ENCODE results near the gene AGFG2. TPM values are rescaled to one million over a fixed set of nuclear protein-coding genes. Genes with fewer than 3 reads are reported as not detected.

Gene AGFG2
- total RNA-seq, 1 donor from 2014 or later = 4.0 TPM

DNA sequence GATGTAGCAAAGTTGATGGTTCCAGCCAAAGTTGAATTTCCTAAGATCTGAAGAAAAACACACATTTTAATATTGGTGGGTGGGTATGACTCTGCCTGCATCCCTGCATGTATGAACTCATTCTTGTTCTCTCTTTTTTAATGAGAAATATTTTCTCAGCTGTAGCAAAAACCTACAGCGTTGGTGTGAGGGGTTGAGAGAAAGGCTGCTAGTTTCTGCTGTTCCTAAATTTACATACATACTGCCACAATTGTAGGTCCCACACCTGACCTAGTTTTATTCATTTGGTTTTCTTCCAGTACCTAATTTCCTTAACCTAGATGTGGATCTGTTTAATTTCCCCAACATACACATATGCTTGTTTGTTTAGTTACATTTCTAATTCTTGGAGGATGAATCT is 4.6 kb downstream of the AGFG2 start:
- no peaks in the 10 kb centered on the region for H3K27me3 ChIP-seq (ENCODE audit: control insufficient read depth, insufficient read depth, low read length)
- H3K36me3 ChIP-seq (ENCODE audit: control insufficient read depth, insufficient read depth, low read length) = no peaks in the 10 kb centered on the region
- TF ChIP-seq, protein P1, sequence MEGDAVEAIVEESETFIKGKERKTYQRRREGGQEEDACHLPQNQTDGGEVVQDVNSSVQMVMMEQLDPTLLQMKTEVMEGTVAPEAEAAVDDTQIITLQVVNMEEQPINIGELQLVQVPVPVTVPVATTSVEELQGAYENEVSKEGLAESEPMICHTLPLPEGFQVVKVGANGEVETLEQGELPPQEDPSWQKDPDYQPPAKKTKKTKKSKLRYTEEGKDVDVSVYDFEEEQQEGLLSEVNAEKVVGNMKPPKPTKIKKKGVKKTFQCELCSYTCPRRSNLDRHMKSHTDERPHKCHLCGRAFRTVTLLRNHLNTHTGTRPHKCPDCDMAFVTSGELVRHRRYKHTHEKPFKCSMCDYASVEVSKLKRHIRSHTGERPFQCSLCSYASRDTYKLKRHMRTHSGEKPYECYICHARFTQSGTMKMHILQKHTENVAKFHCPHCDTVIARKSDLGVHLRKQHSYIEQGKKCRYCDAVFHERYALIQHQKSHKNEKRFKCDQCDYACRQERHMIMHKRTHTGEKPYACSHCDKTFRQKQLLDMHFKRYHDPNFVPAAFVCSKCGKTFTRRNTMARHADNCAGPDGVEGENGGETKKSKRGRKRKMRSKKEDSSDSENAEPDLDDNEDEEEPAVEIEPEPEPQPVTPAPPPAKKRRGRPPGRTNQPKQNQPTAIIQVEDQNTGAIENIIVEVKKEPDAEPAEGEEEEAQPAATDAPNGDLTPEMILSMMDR (IDR thresholded peaks at IDR 0.05; ENCODE audit: insufficient read depth, low read length, poor library complexity, severe bottlenecking) = no peak
- no peak for DNase-seq (ENCODE audit: low read depth)
- no peak overlapping the region for H3K4me3 ChIP-seq (ENCODE audit: low read depth, low read length)

DNA sequence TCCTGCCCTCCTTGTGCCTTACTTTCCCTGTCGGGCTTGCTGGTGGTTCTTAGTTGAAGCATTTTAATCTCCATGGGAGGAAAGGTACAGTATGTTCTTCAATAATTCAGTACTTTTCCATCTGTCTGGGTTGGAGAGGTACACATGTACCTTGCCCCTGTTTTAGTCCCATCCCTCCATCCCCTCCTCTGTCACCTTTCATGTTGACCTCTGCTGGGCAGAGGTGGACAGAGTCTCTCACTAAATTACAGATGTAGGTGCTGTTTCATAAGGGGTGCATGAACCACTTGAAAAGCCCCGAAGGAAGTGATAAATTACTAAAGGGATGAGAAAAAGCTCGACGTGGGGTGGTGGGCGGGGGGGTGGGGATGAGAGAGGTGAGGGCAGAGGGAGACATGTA is 5.4 kb downstream of the AGFG2 start:
- TF ChIP-seq, protein P1 (IDR thresholded peaks at IDR 0.05; ENCODE audit: insufficient read depth, low read length, poor library complexity, severe bottlenecking) = no peak
- no peak overlapping the region for H3K4me3 ChIP-seq (ENCODE audit: low read depth, low read length)
- no peak for DNase-seq (ENCODE audit: low read depth)
- H3K36me3 ChIP-seq (ENCODE audit: control insufficient read depth, insufficient read depth, low read length) = no peaks in the 10 kb centered on the region
- no peaks in the 10 kb centered on the region for H3K27me3 ChIP-seq (ENCODE audit: control insufficient read depth, insufficient read depth, low read length)

DNA sequence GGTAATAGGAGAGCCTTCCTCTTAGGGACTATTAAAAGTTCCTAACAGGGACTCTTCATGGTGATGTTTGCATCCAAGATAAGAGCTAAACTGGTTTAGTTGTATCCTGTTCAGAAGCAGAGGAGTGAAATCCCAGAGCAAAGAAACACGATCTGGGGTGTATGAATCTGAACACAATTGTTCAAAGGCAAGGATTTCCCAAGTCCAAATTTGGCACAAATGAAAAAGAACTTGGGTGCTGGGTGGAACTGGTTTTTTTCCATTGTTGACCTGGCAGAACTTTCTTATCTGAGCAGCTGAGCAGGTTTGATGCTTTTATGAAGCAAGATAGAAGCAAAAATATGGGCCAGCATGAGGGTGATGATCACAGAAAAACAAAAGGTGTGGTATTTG is 6.0 kb downstream of the AGFG2 start:
- DNase-seq (ENCODE audit: low read depth) = no peak
- Histone ChIP-seq H3K27me3 (ENCODE audit: control insufficient read depth, insufficient read depth, low read length) (no peaks in the 10 kb centered on the region), H3K36me3 (ENCODE audit: control insufficient read depth, insufficient read depth, low read length) (no peaks in the 10 kb centered on the region), H3K4me3 (ENCODE audit: low read depth, low read length) (no peak overlapping the region)
- TF ChIP-seq, protein P1 (IDR thresholded peaks at IDR 0.05; ENCODE audit: insufficient read depth, low read length, poor library complexity, severe bottlenecking) = no peak

DNA sequence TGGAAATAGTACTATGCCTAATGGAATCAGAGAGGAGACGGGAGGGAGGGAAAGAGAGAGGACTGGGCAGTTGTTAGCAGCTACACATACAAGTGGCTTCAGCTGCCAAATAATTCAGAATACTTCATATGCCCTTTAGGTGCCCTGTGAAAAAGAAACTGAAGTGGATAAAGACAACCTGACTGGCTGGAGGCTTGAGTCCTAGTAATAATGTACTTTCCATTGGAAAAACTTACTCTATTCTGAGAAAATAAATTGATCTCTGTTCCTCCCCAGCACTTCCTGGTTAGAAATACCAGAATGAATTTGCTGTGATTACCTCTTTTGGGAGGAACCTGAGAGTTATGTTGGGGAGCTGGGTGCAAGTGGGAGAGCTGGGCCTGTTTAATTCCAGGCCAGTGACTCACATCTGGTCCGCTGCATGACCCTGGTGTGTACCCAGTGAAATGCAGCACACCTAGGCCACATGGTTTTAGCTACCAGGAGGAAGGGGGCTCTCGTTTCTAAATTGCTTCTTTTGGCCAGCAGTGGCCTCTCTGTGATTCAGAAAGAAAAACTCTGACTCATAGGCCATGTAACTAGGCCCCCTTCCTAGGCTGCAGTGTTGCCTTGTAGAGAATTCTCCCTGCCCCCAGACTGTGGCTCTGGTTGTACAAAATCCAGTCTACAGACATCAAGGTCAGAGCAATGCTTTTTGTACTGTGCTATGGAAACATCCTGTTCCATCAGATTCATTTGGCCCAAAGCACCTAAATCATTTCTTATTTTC is 6.5 kb downstream of the AGFG2 start:
- DNase-seq (ENCODE audit: low read depth) = peak; percentile 84

DNA sequence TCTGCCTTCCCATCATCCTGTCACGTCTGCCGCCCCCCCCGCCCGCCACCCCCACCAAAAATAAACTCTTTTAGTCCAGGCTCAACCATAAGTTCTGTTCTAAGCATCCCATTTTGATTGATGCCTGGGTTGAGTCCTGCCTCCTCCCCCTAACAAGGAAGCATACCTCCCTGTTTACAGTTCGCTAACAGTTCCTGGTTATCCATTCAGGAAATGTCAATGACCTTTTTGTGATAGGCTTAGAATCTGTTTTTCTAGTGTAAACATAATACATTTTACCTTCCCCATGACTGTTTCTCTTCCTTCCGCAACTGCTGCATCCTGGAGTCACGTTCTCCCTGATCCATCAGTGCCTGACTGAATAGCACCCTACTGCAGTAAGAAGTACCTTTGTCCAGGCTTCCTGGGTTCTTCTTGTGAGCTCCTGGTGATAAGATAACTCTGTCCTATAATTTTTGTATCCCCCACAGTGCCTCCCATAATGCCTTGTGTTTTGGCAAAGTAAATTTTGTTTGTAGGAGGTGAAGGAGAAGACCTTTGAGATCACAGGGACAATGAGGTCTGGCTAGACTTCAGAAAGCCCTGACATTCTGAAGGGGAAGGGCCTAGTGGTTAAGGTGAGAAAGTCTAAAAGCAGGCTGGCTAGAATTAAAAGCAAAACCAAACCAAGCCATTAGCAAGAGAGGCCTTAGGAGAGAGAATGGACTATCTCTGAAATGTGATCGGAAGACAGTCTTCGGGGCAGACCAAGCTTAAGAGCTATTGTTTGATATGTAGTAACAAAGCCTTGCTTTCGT is 7.3 kb downstream of the AGFG2 start:
- Histone ChIP-seq H3K27me3 (ENCODE audit: control insufficient read depth, insufficient read depth, low read length) (no peaks in the 10 kb centered on the region), H3K4me3 (ENCODE audit: low read depth, low read length) (no peak overlapping the region), H3K36me3 (ENCODE audit: control insufficient read depth, insufficient read depth, low read length) (no peaks in the 10 kb centered on the region)
- DNase-seq (ENCODE audit: low read depth) = no peak
- TF ChIP-seq, protein P1 (IDR thresholded peaks at IDR 0.05; ENCODE audit: insufficient read depth, low read length, poor library complexity, severe bottlenecking) = no peak

More for the DNA sequence above, 6.5 kb downstream of the AGFG2 start:
- Histone ChIP-seq H3K4me3 (ENCODE audit: low read depth, low read length) (no peak overlapping the region), H3K36me3 (ENCODE audit: control insufficient read depth, insufficient read depth, low read length) (no peaks in the 10 kb centered on the region), H3K27me3 (ENCODE audit: control insufficient read depth, insufficient read depth, low read length) (no peaks in the 10 kb centered on the region)
- TF ChIP-seq, protein P1 (IDR thresholded peaks at IDR 0.05; ENCODE audit: insufficient read depth, low read length, poor library complexity, severe bottlenecking) = peak; percentile 19
